HG02885 (cell line): ENCODE data around the gene ILDR2.
"Not testable (repeated sequence)": the region's sequence is repeated elsewhere in the genome, so short reads cannot be mapped to it uniquely, and the experiment has no call there.

Experiments used
- ATAC-seq: cut with Tn5 transposase; IDR thresholded peaks from one replicate; pipeline ENCODE4 v1.9.1; 2021; ENCODE audit warnings: mild to moderate bottlenecking; ENCODE audit not compliant: unreplicated experiment, poor library complexity

The ILDR2 gene

GRCh38 chr1:166900987-166901386 is 74.4 kb downstream of the ILDR2 start:
- no peak for ATAC-seq

- ATAC-seq: no peak
Measured at GRCh38 chr1:166899769-166900168, 75.6 kb downstream of the ILDR2 start.

- ATAC-seq: no peak
Measured at GRCh38 chr1:166895766-166896165, 79.6 kb downstream of the ILDR2 start.

GRCh38 chr1:166889776-166890175 is 85.6 kb downstream of the ILDR2 start:
- ATAC-seq: no peak

GRCh38 chr1:166888373-166889111 is 86.8 kb downstream of the ILDR2 start:
- no peak for ATAC-seq

GRCh38 chr1:166884971-166885370 is 90.4 kb downstream of the ILDR2 start:
- ATAC-seq: no peak

- ATAC-seq: no peak
Measured at GRCh38 chr1:166884040-166884642, 91.2 kb downstream of the ILDR2 start.

GRCh38 chr1:166882893-166883292 is 92.4 kb downstream of the ILDR2 start:
- ATAC-seq: no peak

DNA sequence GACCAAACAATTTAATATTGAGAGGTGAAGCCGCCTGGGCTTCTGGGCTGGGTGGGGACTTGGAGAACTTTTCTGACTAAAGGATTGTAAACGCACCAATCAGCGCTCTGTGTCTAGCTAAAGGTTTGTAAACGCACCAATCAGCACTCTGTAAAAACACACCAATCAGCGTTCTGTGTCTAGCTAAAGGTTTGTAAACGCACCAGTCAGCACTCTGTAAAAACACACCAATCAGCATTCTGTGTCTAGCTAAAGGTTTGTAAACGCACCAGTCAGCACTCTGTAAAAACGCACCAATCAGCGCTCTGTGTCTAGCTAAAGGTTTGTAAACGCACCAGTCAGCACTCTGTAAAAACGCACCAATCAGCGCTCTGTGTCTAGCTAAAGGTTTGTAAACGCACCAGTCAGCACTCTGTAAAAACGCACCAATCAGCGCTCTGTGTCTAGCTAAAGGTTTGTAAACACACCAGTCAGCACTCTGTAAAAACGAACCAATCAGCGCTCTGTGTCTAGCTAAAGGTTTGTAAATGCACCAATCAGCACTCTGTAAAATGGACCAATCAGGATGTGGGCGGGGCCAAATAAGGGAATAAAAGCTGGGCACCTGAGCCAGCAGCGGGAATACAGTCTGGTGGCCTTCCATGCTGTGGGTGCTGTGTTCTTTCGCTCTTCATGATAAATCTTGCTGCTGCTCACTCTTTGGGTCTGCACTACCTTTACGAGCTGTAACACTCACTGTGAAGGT is 97.0 kb downstream of the ILDR2 start:
- not testable (repeated sequence) for ATAC-seq

DNA sequence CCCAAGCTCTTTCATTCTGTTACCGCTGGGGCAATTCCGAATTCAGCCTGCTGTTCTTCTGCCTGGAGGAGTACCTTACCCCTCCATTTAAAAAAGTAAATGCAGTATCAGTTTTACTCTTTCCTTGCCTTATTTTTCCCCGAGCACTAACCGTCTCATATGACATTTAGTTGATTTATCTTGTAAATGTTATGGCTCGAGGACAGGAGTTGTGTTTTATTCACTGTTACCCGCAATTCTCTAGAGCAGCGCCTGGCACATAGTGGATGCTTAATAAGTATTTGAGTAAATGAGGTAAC is 98.9 kb downstream of the ILDR2 start:
- ATAC-seq: peak; percentile 3

DNA sequence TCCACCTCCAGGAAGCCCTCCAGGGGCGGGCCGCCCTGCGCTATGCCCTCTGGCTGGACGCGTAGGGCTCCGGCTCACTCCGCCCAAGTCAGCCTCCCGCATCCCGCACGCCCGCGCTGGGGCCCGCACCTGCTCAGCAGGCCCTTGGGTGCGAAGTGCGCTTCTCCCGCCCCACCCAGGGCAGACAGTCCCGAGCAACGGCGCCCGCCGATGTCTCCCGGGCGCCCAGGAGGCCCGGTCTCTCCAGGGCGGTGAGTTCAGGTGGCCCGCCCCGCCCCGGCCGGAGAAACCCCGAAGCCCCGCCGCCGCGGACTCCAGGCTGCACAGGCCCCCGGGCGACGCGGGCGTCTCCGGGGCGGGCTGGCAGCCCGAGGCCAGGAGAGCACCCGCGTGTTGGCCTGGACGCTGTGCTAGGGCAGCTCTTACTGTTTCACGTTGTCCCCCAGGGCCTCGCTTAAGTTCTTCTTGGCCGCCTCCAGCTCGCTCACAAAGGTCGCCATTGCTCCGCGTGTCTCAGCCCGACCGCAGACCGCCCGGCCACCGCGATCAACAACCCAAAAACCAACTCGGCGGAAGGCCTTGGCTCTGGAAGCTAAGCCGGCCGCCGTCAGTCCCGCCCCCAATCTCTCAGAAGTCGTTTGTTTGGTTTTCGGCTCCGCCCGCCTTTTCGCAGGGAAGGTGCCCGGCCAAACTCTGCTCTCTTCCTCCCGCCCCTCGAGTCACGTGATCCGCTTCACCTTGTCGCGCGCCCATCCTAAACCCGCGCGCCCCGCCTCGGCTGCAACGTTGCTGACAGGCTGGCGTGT is 99.4 kb downstream of the ILDR2 start, which contains the start of gene TADA1:
Gene TADA1, minus strand, starts transcription at position 531 of the 806 bp plus-strand sequence. Its CDS starts 31 bp downstream, at position 500.
- peak; percentile 88 for ATAC-seq

DNA sequence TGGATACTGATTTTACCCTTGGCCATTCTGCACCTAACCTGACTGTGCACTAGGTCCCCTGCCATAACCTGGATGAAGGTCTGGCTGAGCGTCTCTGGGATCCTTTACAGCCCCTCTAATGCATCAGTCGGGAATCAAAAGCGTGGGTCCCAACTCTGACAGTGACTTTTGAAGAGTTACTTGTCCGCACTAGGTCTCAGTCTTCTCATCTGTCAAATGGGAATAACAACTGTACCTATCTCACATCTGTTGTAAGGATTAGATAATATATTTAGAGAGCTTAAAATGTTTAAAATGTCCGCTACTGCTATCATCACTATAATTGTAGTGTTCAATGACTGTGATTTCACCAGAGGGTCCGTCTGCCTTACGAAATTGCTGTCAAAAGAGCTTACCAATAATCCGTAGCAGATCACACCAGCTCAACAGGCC is 100.0 kb downstream of the ILDR2 start:
- no peak for ATAC-seq

DNA sequence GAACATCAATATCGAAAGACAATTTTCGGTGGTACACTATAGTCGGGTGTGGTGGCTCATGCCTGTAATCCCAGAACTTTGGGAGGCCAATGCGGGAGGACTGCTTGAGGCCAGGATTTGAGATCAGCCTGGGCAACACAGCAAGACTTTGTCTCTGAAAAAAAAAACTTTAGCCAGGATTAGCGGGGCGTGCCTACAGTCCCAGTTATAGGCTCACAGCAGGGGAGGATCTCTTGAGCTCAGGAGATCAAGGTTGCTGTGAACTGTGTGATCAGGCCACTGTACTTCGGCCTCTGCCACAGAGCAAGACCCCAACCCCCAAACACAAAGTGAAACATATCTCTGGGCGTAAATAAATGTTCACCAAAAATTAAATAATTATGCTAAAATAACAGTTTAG is 100.9 kb downstream of the ILDR2 start:
- no peak for ATAC-seq

DNA sequence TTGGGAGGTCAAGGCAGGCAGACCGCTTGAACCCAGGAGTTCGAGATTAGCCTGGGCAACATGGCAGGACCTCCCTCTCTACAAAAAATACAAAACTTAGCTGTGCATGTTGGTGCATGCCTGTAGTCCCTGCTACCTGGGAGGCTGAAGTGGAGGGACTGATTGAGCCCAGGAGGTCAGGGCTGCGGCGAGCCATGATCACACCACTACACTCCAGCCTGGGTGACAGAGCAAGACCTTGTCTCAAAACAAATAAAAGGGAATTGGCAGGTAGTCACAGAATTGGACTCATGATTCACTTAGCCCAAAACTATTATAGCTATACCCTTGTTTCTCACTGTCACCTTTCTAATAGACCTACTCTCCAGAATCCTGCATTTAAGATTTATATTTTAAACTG is 104.8 kb downstream of the ILDR2 start:
- ATAC-seq: no peak

- ATAC-seq: no peak
Measured at GRCh38 chr1:166869318-166870099, 105.8 kb downstream of the ILDR2 start.

- no peak for ATAC-seq
Measured at GRCh38 chr1:166868639-166869038, 106.7 kb downstream of the ILDR2 start.

DNA sequence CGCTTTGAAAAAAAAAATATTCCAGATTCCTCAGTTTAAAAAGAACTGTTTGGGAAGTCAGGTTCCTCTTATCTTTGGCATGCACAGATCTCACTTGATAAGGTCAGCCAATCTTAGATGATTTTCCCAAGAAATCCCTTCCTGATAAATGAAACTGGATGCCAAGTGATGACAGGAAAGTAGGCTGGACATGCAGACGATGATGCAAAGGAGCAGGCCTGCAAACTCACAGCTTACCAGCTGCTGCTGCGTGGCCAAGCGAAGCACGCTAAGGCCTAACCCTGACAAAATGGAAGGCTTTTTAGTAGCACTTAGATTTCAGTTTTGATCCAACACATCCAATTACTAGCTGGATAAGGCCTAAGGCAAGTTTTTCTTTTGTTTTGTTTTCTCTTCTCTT is 109.4 kb downstream of the ILDR2 start:
- ATAC-seq: no peak

GRCh38 chr1:166859597-166859996 is 115.7 kb downstream of the ILDR2 start:
- ATAC-seq: no peak

DNA sequence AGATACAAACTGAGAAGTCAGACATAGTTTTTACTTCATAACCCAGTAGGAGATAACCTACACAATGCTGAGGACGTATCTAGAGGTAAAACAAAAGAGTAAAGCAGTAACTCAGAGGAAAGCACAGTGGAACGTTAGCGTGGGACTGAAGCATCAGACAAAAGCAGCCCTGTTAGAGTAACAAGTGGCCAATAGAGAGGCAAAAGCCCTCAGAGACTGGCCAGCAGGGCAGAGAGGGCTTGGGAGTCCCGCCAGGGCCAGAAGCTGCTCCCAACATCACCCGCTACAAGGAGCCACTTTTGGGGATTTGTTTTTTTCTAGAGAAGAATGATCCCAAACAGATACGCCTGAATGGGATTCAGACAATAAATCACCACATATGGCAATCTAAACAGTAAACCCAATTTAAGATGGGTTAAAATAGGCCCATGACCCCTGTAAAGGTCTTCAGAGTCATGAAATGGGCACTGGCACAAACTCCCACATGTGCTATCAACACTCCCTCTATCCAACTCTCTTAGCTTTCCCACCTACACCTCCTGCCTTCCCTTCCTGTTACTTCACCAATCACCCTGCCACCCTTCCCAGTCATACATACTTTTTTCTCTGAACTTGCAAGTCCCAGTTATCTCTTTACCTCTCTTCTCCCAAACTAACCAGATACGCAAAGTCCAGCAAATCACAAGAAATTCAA is 116.5 kb downstream of the ILDR2 start:
- ATAC-seq: no peak
